Measurements from ENCODE around the gene TANC1.

GRCh38 chr2:159262226-159262625 lies 293.8 kb downstream of the TANC1 start:
- TF ChIP-seq, protein P1, sequence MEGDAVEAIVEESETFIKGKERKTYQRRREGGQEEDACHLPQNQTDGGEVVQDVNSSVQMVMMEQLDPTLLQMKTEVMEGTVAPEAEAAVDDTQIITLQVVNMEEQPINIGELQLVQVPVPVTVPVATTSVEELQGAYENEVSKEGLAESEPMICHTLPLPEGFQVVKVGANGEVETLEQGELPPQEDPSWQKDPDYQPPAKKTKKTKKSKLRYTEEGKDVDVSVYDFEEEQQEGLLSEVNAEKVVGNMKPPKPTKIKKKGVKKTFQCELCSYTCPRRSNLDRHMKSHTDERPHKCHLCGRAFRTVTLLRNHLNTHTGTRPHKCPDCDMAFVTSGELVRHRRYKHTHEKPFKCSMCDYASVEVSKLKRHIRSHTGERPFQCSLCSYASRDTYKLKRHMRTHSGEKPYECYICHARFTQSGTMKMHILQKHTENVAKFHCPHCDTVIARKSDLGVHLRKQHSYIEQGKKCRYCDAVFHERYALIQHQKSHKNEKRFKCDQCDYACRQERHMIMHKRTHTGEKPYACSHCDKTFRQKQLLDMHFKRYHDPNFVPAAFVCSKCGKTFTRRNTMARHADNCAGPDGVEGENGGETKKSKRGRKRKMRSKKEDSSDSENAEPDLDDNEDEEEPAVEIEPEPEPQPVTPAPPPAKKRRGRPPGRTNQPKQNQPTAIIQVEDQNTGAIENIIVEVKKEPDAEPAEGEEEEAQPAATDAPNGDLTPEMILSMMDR (optimal IDR thresholded peaks at IDR 0.05 in 1 of 3, IDR thresholded peaks at IDR 0.05 in 1 of 3, conservative IDR thresholded peaks at IDR 0.05 in 1 of 3; ENCODE audit: extremely low read depth in 1 of 3, insufficient read depth in 2 of 3, low read length in 3 of 3): no peak
- no peak for TF ChIP-seq EZH2 (IDR thresholded peaks at IDR 0.05; ENCODE audit: low read length)
